Activated naive CD4-positive, alpha-beta T cell treated with anti-CD3 and anti-CD28 coated beads, Interleukin-2, amount 10 ng/mL, durations not matched to agents 7 days and 5 days (primary cell): ENCODE data around the gene NELL1.

Experiments used
- CTCF ChIA-PET: fragments of 350-600 bp; sonication (Branson Sonifier 250); formaldehyde crosslinking; loops from one replicate; lab custom pipeline; 2021; ENCODE audit warnings: antibody characterized with exemption; lab: Charles Lee
- DNase-seq: peaks from one replicate; pipeline ENCODE4 v3.0.0-alpha.2; 2020
- H3K27ac Mint-ChIP-seq: one replicate; pipeline ENCODE4 v1.8.0; 2021; ENCODE audit warnings: mild to moderate bottlenecking, moderate library complexity, mixed read lengths
- H3K27me3 Mint-ChIP-seq: one replicate; pipeline ENCODE4 v1.8.0; 2021; ENCODE audit warnings: mild to moderate bottlenecking, mixed read lengths
- H3K36me3 Mint-ChIP-seq: one replicate; pipeline ENCODE4 v1.8.0; 2021; ENCODE audit warnings: mixed read lengths
- H3K4me1 Mint-ChIP-seq: one replicate; pipeline ENCODE4 v1.8.0; 2021; ENCODE audit warnings: mixed read lengths
- H3K4me3 Mint-ChIP-seq: one replicate; pipeline ENCODE4 v1.8.0; 2021; ENCODE audit warnings: mild to moderate bottlenecking, moderate library complexity, mixed read lengths
- H3K9me3 Mint-ChIP-seq: one replicate; pipeline ENCODE4 v1.8.0; 2021; ENCODE audit warnings: mixed read lengths

The NELL1 gene

GRCh38 chr11:21553795-21554194, 884.4 kb downstream of the NELL1 start:
- Mint-ChIP-seq H3K27ac (no peak overlapping the region), H3K4me3 (no peak overlapping the region), H3K36me3 (no peaks in the 10 kb centered on the region), H3K4me1 (no peaks in the 10 kb centered on the region), H3K9me3 (no peaks in the 10 kb centered on the region), H3K27me3 (no peaks in the 10 kb centered on the region)
- DNase-seq, result no peak
- CTCF ChIA-PET, result no interaction called here

GRCh38 chr11:21554284-21554683, 884.9 kb downstream of the NELL1 start:
- no peaks in the 10 kb centered on the region for H3K4me1 Mint-ChIP-seq
- H3K27ac Mint-ChIP-seq, result no peak overlapping the region
- H3K27me3 Mint-ChIP-seq, result no peaks in the 10 kb centered on the region
- no peak for DNase-seq
- H3K4me3 Mint-ChIP-seq, result no peak overlapping the region
- CTCF ChIA-PET, result no interaction called here
- no peaks in the 10 kb centered on the region for H3K9me3 Mint-ChIP-seq
- no peaks in the 10 kb centered on the region for H3K36me3 Mint-ChIP-seq

GRCh38 chr11:21556926-21557325, 887.5 kb downstream of the NELL1 start:
- no peaks in the 10 kb centered on the region for H3K4me1 Mint-ChIP-seq
- H3K36me3 Mint-ChIP-seq, result no peaks in the 10 kb centered on the region
- peaks cover 3% of the 10 kb centered on the region for H3K9me3 Mint-ChIP-seq
- CTCF ChIA-PET, result no interaction called here
- H3K27ac Mint-ChIP-seq, result no peak overlapping the region
- no peak overlapping the region for H3K4me3 Mint-ChIP-seq
- DNase-seq, result no peak
- H3K27me3 Mint-ChIP-seq, result no peaks in the 10 kb centered on the region

GRCh38 chr11:21560466-21560975, 891.1 kb downstream of the NELL1 start:
- no peaks in the 10 kb centered on the region for H3K36me3 Mint-ChIP-seq
- CTCF ChIA-PET, result no interaction called here
- H3K4me3 Mint-ChIP-seq, result no peak overlapping the region
- no peaks in the 10 kb centered on the region for H3K27me3 Mint-ChIP-seq
- no peak for DNase-seq
- H3K27ac Mint-ChIP-seq, result no peak overlapping the region
- H3K4me1 Mint-ChIP-seq, result no peaks in the 10 kb centered on the region
- H3K9me3 Mint-ChIP-seq, result peaks cover 5% of the 10 kb centered on the region

- no peak overlapping the region for H3K27ac Mint-ChIP-seq
- H3K9me3 Mint-ChIP-seq, result peaks cover 5% of the 10 kb centered on the region
- DNase-seq, result no peak
- no peaks in the 10 kb centered on the region for H3K27me3 Mint-ChIP-seq
- H3K4me1 Mint-ChIP-seq, result no peaks in the 10 kb centered on the region
- no peaks in the 10 kb centered on the region for H3K36me3 Mint-ChIP-seq
- CTCF ChIA-PET, result no interaction called here
- no peak overlapping the region for H3K4me3 Mint-ChIP-seq
Observed at GRCh38 chr11:21561581-21561980, 892.2 kb downstream of the NELL1 start.

- peaks cover 5% of the 10 kb centered on the region for H3K9me3 Mint-ChIP-seq
- no peak for DNase-seq
- CTCF ChIA-PET, result no interaction called here
- H3K36me3 Mint-ChIP-seq, result no peaks in the 10 kb centered on the region
- H3K4me3 Mint-ChIP-seq, result no peak overlapping the region
- H3K27ac Mint-ChIP-seq, result no peak overlapping the region
- no peaks in the 10 kb centered on the region for H3K27me3 Mint-ChIP-seq
- H3K4me1 Mint-ChIP-seq, result no peaks in the 10 kb centered on the region
Observed at GRCh38 chr11:21564095-21564494, 894.7 kb downstream of the NELL1 start.

GRCh38 chr11:21564833-21565682, 895.7 kb downstream of the NELL1 start:
- no peak for DNase-seq
- Mint-ChIP-seq H3K27me3 (no peaks in the 10 kb centered on the region), H3K4me1 (no peaks in the 10 kb centered on the region), H3K27ac (no peak overlapping the region), H3K4me3 (no peak overlapping the region), H3K9me3 (peaks cover 5% of the 10 kb centered on the region), H3K36me3 (no peaks in the 10 kb centered on the region)
- CTCF ChIA-PET, result no interaction called here

GRCh38 chr11:21566521-21567117, 897.2 kb downstream of the NELL1 start:
- no peak overlapping the region for H3K27ac Mint-ChIP-seq
- no peaks in the 10 kb centered on the region for H3K4me1 Mint-ChIP-seq
- CTCF ChIA-PET, result no interaction called here
- peaks cover 2% of the 10 kb centered on the region for H3K9me3 Mint-ChIP-seq
- H3K36me3 Mint-ChIP-seq, result no peaks in the 10 kb centered on the region
- no peak overlapping the region for H3K4me3 Mint-ChIP-seq
- H3K27me3 Mint-ChIP-seq, result no peaks in the 10 kb centered on the region
- no peak for DNase-seq

GRCh38 chr11:21567645-21568290, 898.4 kb downstream of the NELL1 start:
- no peak for DNase-seq
- H3K4me3 Mint-ChIP-seq, result no peak overlapping the region
- no peaks in the 10 kb centered on the region for H3K27me3 Mint-ChIP-seq
- no peak overlapping the region for H3K27ac Mint-ChIP-seq
- no peaks in the 10 kb centered on the region for H3K36me3 Mint-ChIP-seq
- no peaks in the 10 kb centered on the region for H3K4me1 Mint-ChIP-seq
- H3K9me3 Mint-ChIP-seq, result peaks cover 2% of the 10 kb centered on the region
- CTCF ChIA-PET, result no interaction called here

- Mint-ChIP-seq H3K9me3 (no peaks in the 10 kb centered on the region), H3K27ac (no peak overlapping the region), H3K4me3 (no peak overlapping the region), H3K36me3 (no peaks in the 10 kb centered on the region), H3K4me1 (no peaks in the 10 kb centered on the region), H3K27me3 (no peaks in the 10 kb centered on the region)
- CTCF ChIA-PET, result no interaction called here
- no peak for DNase-seq
Observed at GRCh38 chr11:21572210-21572609, 902.8 kb downstream of the NELL1 start.

- no peaks in the 10 kb centered on the region for H3K36me3 Mint-ChIP-seq
- CTCF ChIA-PET, result no interaction called here
- DNase-seq, result no peak
- H3K4me3 Mint-ChIP-seq, result no peak overlapping the region
- H3K4me1 Mint-ChIP-seq, result no peaks in the 10 kb centered on the region
- H3K27ac Mint-ChIP-seq, result no peak overlapping the region
- H3K9me3 Mint-ChIP-seq, result peaks cover 2% of the 10 kb centered on the region
- H3K27me3 Mint-ChIP-seq, result no peaks in the 10 kb centered on the region
Observed at GRCh38 chr11:21582791-21583190, 913.4 kb downstream of the NELL1 start.

- H3K4me3 Mint-ChIP-seq, result no peak overlapping the region
- CTCF ChIA-PET, result no interaction called here
- H3K27me3 Mint-ChIP-seq, result no peaks in the 10 kb centered on the region
- H3K27ac Mint-ChIP-seq, result no peak overlapping the region
- H3K4me1 Mint-ChIP-seq, result no peaks in the 10 kb centered on the region
- H3K9me3 Mint-ChIP-seq, result peaks cover 7% of the 10 kb centered on the region
- no peaks in the 10 kb centered on the region for H3K36me3 Mint-ChIP-seq
- DNase-seq, result no peak
Observed at GRCh38 chr11:21588754-21589153, 919.4 kb downstream of the NELL1 start.

- no peak overlapping the region for H3K27ac Mint-ChIP-seq
- no peak for DNase-seq
- no peaks in the 10 kb centered on the region for H3K27me3 Mint-ChIP-seq
- no peaks in the 10 kb centered on the region for H3K9me3 Mint-ChIP-seq
- no peak overlapping the region for H3K4me3 Mint-ChIP-seq
- no peaks in the 10 kb centered on the region for H3K36me3 Mint-ChIP-seq
- CTCF ChIA-PET, result no interaction called here
- no peaks in the 10 kb centered on the region for H3K4me1 Mint-ChIP-seq
Observed at GRCh38 chr11:21602699-21603098, 933.3 kb downstream of the NELL1 start.

- Mint-ChIP-seq H3K4me1 (no peaks in the 10 kb centered on the region), H3K27ac (no peak overlapping the region), H3K9me3 (no peaks in the 10 kb centered on the region), H3K27me3 (no peaks in the 10 kb centered on the region), H3K36me3 (no peaks in the 10 kb centered on the region), H3K4me3 (no peak overlapping the region)
- DNase-seq, result no peak
- CTCF ChIA-PET, result no interaction called here
Observed at GRCh38 chr11:21603886-21604285, 934.5 kb downstream of the NELL1 start.

- no peaks in the 10 kb centered on the region for H3K4me1 Mint-ChIP-seq
- no peaks in the 10 kb centered on the region for H3K9me3 Mint-ChIP-seq
- no peak overlapping the region for H3K4me3 Mint-ChIP-seq
Observed at GRCh38 chr11:21604564-21604963, 935.2 kb downstream of the NELL1 start.

More at GRCh38 chr11:21604564-21604963, 935.2 kb downstream of the NELL1 start:
- Mint-ChIP-seq H3K36me3 (no peaks in the 10 kb centered on the region), H3K27me3 (no peaks in the 10 kb centered on the region), H3K27ac (no peak overlapping the region)
- CTCF ChIA-PET, result no interaction called here
- no peak for DNase-seq
